ENCODE data around the gene ERP44.

ERP44 gene

DNA sequence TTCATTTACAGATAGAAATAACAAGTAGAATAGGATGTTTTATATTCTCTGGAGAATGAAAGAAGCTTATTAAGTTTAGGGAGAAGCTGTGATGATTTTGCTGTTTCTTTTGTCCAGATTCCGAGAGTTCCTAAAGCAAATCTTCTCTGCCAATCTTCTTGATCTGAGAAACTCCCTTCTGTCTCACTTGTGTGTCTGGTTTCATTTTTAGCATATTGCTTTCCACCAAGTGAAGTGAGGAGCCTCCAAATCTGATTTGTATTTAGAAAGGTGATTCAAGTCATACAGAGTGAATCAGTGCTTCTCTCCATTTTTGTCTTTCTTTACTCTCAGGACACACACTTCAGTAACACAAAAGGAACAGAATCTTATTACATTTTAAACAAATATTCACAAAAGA, 144.0 kb downstream of the ERP44 start:
- no peaks in the 10 kb centered on the region for H3K9me3 ChIP-seq (ENCODE audit: control insufficient read depth, low read length)
- H3K36me3 ChIP-seq (ENCODE audit: control insufficient read depth, insufficient read depth, low read length) = no peaks in the 10 kb centered on the region

DNA sequence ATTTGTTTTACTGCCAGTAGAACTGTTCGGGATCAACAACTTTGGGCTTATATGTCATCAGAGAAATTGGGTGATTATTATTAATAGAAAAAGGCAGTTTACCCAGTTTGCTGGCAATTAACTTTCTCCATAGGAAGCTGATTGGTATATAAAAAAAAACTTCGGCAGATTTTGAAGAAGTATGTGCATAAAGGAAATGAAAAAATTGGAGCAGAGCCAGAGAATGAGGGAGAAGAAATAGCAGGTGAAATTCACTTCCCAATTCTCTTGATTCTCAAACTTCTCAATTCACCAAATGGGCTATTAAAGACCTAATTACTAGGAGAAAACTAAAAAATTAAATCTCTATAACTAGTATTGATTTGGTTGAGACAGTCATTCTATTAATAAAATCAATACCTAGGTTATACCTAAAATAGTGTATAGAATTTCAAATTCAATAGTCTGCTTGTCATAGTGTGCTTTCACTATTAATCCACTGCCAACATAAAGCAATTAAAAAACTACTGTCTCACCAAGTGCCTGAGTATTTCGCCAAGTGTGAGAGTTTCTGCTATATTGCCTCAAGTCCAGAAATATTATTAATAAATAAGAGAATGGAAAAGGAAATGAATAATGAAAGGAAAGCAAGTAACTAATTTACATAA, 144.8 kb downstream of the ERP44 start:
- Histone ChIP-seq H3K4me3 (ENCODE audit: low read length) (no peak overlapping the region), H3K27me3 (ENCODE audit: control insufficient read depth, insufficient read depth, low read length) (no peaks in the 10 kb centered on the region), H3K9ac (ENCODE audit: low read length) (no peak overlapping the region), H3K36me3 (ENCODE audit: control insufficient read depth, insufficient read depth, low read length) (no peaks in the 10 kb centered on the region), H3K9me3 (ENCODE audit: control insufficient read depth, low read length) (no peaks in the 10 kb centered on the region), H3K4me1 (ENCODE audit: control insufficient read depth, insufficient read depth, low read length) (no peaks in the 10 kb centered on the region)

More for the DNA sequence above, 144.0 kb downstream of the ERP44 start:
- no peaks in the 10 kb centered on the region for H3K4me1 ChIP-seq (ENCODE audit: control insufficient read depth, insufficient read depth, low read length)
- H3K9ac ChIP-seq (ENCODE audit: low read length) = no peak overlapping the region
- no peaks in the 10 kb centered on the region for H3K27me3 ChIP-seq (ENCODE audit: control insufficient read depth, insufficient read depth, low read length)
- no peak overlapping the region for H3K4me3 ChIP-seq (ENCODE audit: low read length)

DNA sequence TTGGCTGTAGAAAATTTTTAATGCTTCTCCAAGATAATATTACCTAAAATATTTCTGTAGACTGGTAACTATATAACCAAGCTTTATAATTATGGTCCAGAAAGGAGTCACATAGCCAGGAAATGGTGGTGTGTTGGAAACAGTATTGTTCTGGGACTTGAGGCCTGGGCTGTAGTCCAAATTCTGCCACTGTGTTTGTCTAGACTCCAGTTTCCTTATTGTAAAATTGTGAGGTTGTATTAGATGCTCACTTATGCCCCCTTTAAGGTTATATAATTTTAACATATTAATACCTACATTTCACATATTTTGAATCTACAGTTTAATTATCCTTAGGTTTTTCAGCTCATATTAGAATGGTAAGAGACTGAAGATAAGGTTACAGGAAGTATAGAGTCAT, 149.9 kb downstream of the ERP44 start:
- no peaks in the 10 kb centered on the region for H3K36me3 ChIP-seq (ENCODE audit: control insufficient read depth, insufficient read depth, low read length)
- H3K9me3 ChIP-seq (ENCODE audit: control insufficient read depth, low read length) = no peaks in the 10 kb centered on the region
- H3K4me3 ChIP-seq (ENCODE audit: low read length) = no peak overlapping the region
- no peaks in the 10 kb centered on the region for H3K4me1 ChIP-seq (ENCODE audit: control insufficient read depth, insufficient read depth, low read length)
- H3K9ac ChIP-seq (ENCODE audit: low read length) = no peak overlapping the region
- no peaks in the 10 kb centered on the region for H3K27me3 ChIP-seq (ENCODE audit: control insufficient read depth, insufficient read depth, low read length)

- Histone ChIP-seq H3K4me1 (ENCODE audit: control insufficient read depth, insufficient read depth, low read length) (no peaks in the 10 kb centered on the region), H3K9ac (ENCODE audit: low read length) (no peak overlapping the region), H3K36me3 (ENCODE audit: control insufficient read depth, insufficient read depth, low read length) (no peaks in the 10 kb centered on the region), H3K4me3 (ENCODE audit: low read length) (no peak overlapping the region), H3K9me3 (ENCODE audit: control insufficient read depth, low read length) (no peaks in the 10 kb centered on the region), H3K27me3 (ENCODE audit: control insufficient read depth, insufficient read depth, low read length) (no peaks in the 10 kb centered on the region)
Observed at GRCh38 chr9:99948482-99948881, 150.3 kb downstream of the ERP44 start.

GRCh38 chr9:99947395-99947794, 151.4 kb downstream of the ERP44 start:
- H3K9me3 ChIP-seq (ENCODE audit: control insufficient read depth, low read length) = no peaks in the 10 kb centered on the region
- no peak overlapping the region for H3K4me3 ChIP-seq (ENCODE audit: low read length)
- H3K9ac ChIP-seq (ENCODE audit: low read length) = no peak overlapping the region
- no peaks in the 10 kb centered on the region for H3K36me3 ChIP-seq (ENCODE audit: control insufficient read depth, insufficient read depth, low read length)
- no peaks in the 10 kb centered on the region for H3K27me3 ChIP-seq (ENCODE audit: control insufficient read depth, insufficient read depth, low read length)
- H3K4me1 ChIP-seq (ENCODE audit: control insufficient read depth, insufficient read depth, low read length) = no peaks in the 10 kb centered on the region

GRCh38 chr9:99936947-99937587, 161.7 kb downstream of the ERP44 start:
- H3K4me3 ChIP-seq (ENCODE audit: low read length) = no peak overlapping the region
- H3K27me3 ChIP-seq (ENCODE audit: control insufficient read depth, insufficient read depth, low read length) = no peaks in the 10 kb centered on the region
- no peaks in the 10 kb centered on the region for H3K9me3 ChIP-seq (ENCODE audit: control insufficient read depth, low read length)
- H3K4me1 ChIP-seq (ENCODE audit: control insufficient read depth, insufficient read depth, low read length) = no peaks in the 10 kb centered on the region
- H3K36me3 ChIP-seq (ENCODE audit: control insufficient read depth, insufficient read depth, low read length) = no peaks in the 10 kb centered on the region
- no peak overlapping the region for H3K9ac ChIP-seq (ENCODE audit: low read length)

- no peaks in the 10 kb centered on the region for H3K4me1 ChIP-seq (ENCODE audit: control insufficient read depth, insufficient read depth, low read length)
- no peak overlapping the region for H3K4me3 ChIP-seq (ENCODE audit: low read length)
- H3K36me3 ChIP-seq (ENCODE audit: control insufficient read depth, insufficient read depth, low read length) = no peaks in the 10 kb centered on the region
- H3K27me3 ChIP-seq (ENCODE audit: control insufficient read depth, insufficient read depth, low read length) = no peaks in the 10 kb centered on the region
- no peaks in the 10 kb centered on the region for H3K9me3 ChIP-seq (ENCODE audit: control insufficient read depth, low read length)
- no peak overlapping the region for H3K9ac ChIP-seq (ENCODE audit: low read length)
Observed at GRCh38 chr9:99931155-99931840, 167.5 kb downstream of the ERP44 start.

DNA sequence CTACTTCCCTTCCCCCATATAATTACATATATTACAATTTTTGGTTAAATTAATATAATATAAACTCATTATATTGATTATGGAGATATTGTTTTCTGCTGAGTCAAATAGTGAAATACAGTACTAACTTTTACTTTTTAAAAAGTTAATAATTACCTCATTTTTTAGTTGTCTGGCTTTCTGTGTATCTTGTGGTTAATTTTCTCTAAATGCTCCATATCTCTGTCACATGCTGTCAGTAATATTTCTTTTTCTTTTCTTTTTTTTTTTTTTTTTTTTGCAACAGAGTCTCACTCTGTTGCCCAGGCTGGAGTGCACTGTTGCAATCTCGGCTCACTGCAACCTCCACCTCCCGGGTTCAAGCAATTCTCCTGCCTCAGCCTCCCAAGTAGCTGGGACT, 169.1 kb downstream of the ERP44 start:
- no peak overlapping the region for H3K9ac ChIP-seq (ENCODE audit: low read length)
- H3K27me3 ChIP-seq (ENCODE audit: control insufficient read depth, insufficient read depth, low read length) = no peaks in the 10 kb centered on the region
- H3K9me3 ChIP-seq (ENCODE audit: control insufficient read depth, low read length) = no peaks in the 10 kb centered on the region
- H3K36me3 ChIP-seq (ENCODE audit: control insufficient read depth, insufficient read depth, low read length) = no peaks in the 10 kb centered on the region
- H3K4me1 ChIP-seq (ENCODE audit: control insufficient read depth, insufficient read depth, low read length) = no peaks in the 10 kb centered on the region
- H3K4me3 ChIP-seq (ENCODE audit: low read length) = no peak overlapping the region
